H9 (cell line): ENCODE measurements around the gene LOC128125822.

ENCODE experiments used
- DNase-seq: peaks from one replicate; pipeline ENCODE4 v3.0.0-alpha.2; 2017
- H2AFZ ChIP-seq: one replicate; pipeline ENCODE4 v1.6.1; 2013; ENCODE audit warnings: mild to moderate bottlenecking, low read length, control low read depth, moderate library complexity
- H2AK5ac ChIP-seq: 2 replicates; pipeline ENCODE4 v1.6.1; 2013; ENCODE audit warnings: low read length, control low read depth, mixed read lengths; ENCODE audit not compliant: insufficient read length
- H2BK120ac ChIP-seq: one replicate; pipeline ENCODE4 v1.6.1; 2013; ENCODE audit warnings: low read depth, mild to moderate bottlenecking, low read length, control low read depth, inconsistent platforms; ENCODE audit not compliant: poor library complexity, severe bottlenecking
- H2BK12ac ChIP-seq: 2 replicates; pipeline ENCODE4 v1.6.1; 2013; ENCODE audit warnings: low read length, control low read depth, mixed read lengths, low read depth; ENCODE audit not compliant: insufficient read length
- H2BK15ac ChIP-seq: 2 replicates; pipeline ENCODE4 v1.6.1; 2013; ENCODE audit warnings: low read depth, low read length, control low read depth
- H2BK20ac ChIP-seq: one replicate; pipeline ENCODE4 v1.6.1; 2013; ENCODE audit warnings: low read depth, mild to moderate bottlenecking, low read length, control low read depth, inconsistent platforms; ENCODE audit not compliant: poor library complexity, severe bottlenecking
- H2BK5ac ChIP-seq: 2 replicates; pipeline ENCODE4 v1.6.1; 2013; ENCODE audit warnings: low read length, control low read depth, mixed read lengths; ENCODE audit not compliant: insufficient read length
- H3K14ac ChIP-seq: 2 replicates; pipeline ENCODE4 v1.6.1; 2013; ENCODE audit warnings: low read length, control low read depth; ENCODE audit not compliant: insufficient read depth
- H3K18ac ChIP-seq: 2 replicates; pipeline ENCODE4 v1.6.1; 2013; ENCODE audit warnings: low read depth, mild to moderate bottlenecking, mixed read lengths, low read length, control low read depth; ENCODE audit not compliant: insufficient read length
- H3K23ac ChIP-seq: 2 replicates; pipeline ENCODE4 v1.6.1; 2013; ENCODE audit warnings: low read length, control low read depth, mixed read lengths, low read depth; ENCODE audit not compliant: insufficient read length
- H3K23me2 ChIP-seq: 2 replicates; pipeline ENCODE4 v1.6.1; 2013; ENCODE audit warnings: low read depth, mild to moderate bottlenecking, mixed read lengths, low read length, control low read depth; ENCODE audit not compliant: insufficient read length, poor library complexity, severe bottlenecking
- H3K27ac ChIP-seq: 2 replicates; pipeline ENCODE4 v1.5.1; 2013; ENCODE audit warnings: low read length, control low read depth, mixed read lengths, low read depth; ENCODE audit not compliant: insufficient read length
- H3K27me3 ChIP-seq: 2 replicates; pipeline ENCODE4 v1.6.1; 2013; ENCODE audit warnings: low read length, control low read depth, inconsistent platforms; ENCODE audit not compliant: insufficient read depth
- H3K4ac ChIP-seq: 2 replicates; pipeline ENCODE4 v1.6.1; 2013; ENCODE audit warnings: low read depth, mild to moderate bottlenecking, control low read depth, inconsistent platforms, low read length, moderate library complexity
- H3K4me1 ChIP-seq: 2 replicates; pipeline ENCODE4 v1.6.1; 2013; ENCODE audit warnings: low read length, control low read depth, inconsistent platforms; ENCODE audit not compliant: insufficient read depth
- H3K4me2 ChIP-seq: 2 replicates; pipeline ENCODE4 v1.6.1; 2013; ENCODE audit warnings: low read length, control low read depth, mixed read lengths; ENCODE audit not compliant: insufficient read length, insufficient read depth
- H3K56ac ChIP-seq: 2 replicates; pipeline ENCODE4 v1.6.1; 2013; ENCODE audit warnings: low read depth, mild to moderate bottlenecking, mixed read lengths, low read length, control low read depth; ENCODE audit not compliant: insufficient read length
- H3K79me1 ChIP-seq: 2 replicates; pipeline ENCODE4 v1.6.1; 2013; ENCODE audit warnings: low read depth, mild to moderate bottlenecking, moderate library complexity, low read length, control low read depth, inconsistent platforms; ENCODE audit not compliant: insufficient read depth, poor library complexity, severe bottlenecking
- H3K79me2 ChIP-seq: 2 replicates; pipeline ENCODE4 v1.6.1; 2013; ENCODE audit warnings: low read length, control low read depth, inconsistent platforms; ENCODE audit not compliant: insufficient read depth
- H3K9ac ChIP-seq: 2 replicates; pipeline ENCODE4 v1.6.1; 2013; ENCODE audit warnings: low read length, control low read depth, mixed read lengths; ENCODE audit not compliant: insufficient read length; ENCODE audit errors: extremely low read depth
- H3K9me3 ChIP-seq: one replicate; pipeline ENCODE4 v1.6.1; 2013; ENCODE audit warnings: low read depth, low read length, inconsistent platforms; ENCODE audit not compliant: control insufficient read depth
- H3T11ph ChIP-seq: one replicate; pipeline ENCODE4 v1.6.1; 2013; ENCODE audit warnings: mild to moderate bottlenecking, low read length, control low read depth, inconsistent platforms
- H4K20me1 ChIP-seq: one replicate; pipeline ENCODE4 v1.6.1; 2013; ENCODE audit not compliant: control insufficient read depth, insufficient read length, insufficient read depth
- H4K5ac ChIP-seq: 2 replicates; pipeline ENCODE4 v1.6.1; 2013; ENCODE audit warnings: low read depth, mild to moderate bottlenecking, mixed read lengths, low read length, control low read depth; ENCODE audit not compliant: insufficient read length
- H4K8ac ChIP-seq: replicated peaks from 2 replicates; pipeline ENCODE4 v1.6.1; 2013; ENCODE audit warnings: low read length, control low read depth, mixed read lengths, low read depth; ENCODE audit not compliant: insufficient read length
- H4K91ac ChIP-seq: 2 replicates; pipeline ENCODE4 v1.6.1; 2013; ENCODE audit warnings: low read depth, mild to moderate bottlenecking, moderate library complexity, mixed read lengths, low read length, control low read depth; ENCODE audit not compliant: insufficient read length
- H3K27ac Mint-ChIP-seq, 3 experiments: 2 replicates in 2 of 3; 3 replicates in 1 of 3; pipeline ENCODE4 v1.8.0; 2020 to 2021; ENCODE audit warnings: mixed read lengths in 3 of 3, mild to moderate bottlenecking in 1 of 3, moderate library complexity in 1 of 3
- H3K27me3 Mint-ChIP-seq: 2 replicates; pipeline ENCODE4 v1.8.0; 2021; ENCODE audit warnings: low read depth, mild to moderate bottlenecking, moderate library complexity, mixed read lengths
- H3K36me3 Mint-ChIP-seq, 3 experiments: 2 replicates in 2 of 3; 3 replicates in 1 of 3; pipeline ENCODE4 v1.8.0; 2020 to 2021; ENCODE audit warnings: low read depth in 3 of 3, mixed read lengths in 3 of 3; ENCODE audit not compliant: insufficient read depth in 1 of 3
- H3K4me1 Mint-ChIP-seq, 2 experiments: 2 replicates each; pipeline ENCODE4 v1.8.0; 2020; ENCODE audit warnings: mixed read lengths in 2 of 2
- H3K4me3 Mint-ChIP-seq, 2 experiments: 2 replicates in 1 of 2; 3 replicates in 1 of 2; pipeline ENCODE4 v1.8.0; 2020 to 2021; ENCODE audit warnings: mild to moderate bottlenecking in 2 of 2, mixed read lengths in 2 of 2, moderate library complexity in 1 of 2
- H3K9me3 Mint-ChIP-seq, 2 experiments: 2 replicates in 1 of 2; 3 replicates in 1 of 2; pipeline ENCODE4 v1.8.0; 2020; ENCODE audit warnings: mild to moderate bottlenecking in 2 of 2, mixed read lengths in 2 of 2, moderate library complexity in 1 of 2
- CTCF ChIP-seq: fragments of 200-600 bp; sonication (generic); conservative IDR thresholded peaks from 3 replicates; pipeline ENCODE4 v1.8.0; 2021; ENCODE audit warnings: antibody characterized with exemption, mild to moderate bottlenecking

Gene LOC128125822

GRCh38 chr6:63537959-63538300, 34.4 kb upstream of the LOC128125822 start:
- Mint-ChIP-seq H3K27me3 (peaks cover 46% of the 10 kb centered on the region), H3K36me3 (no peaks in the 10 kb centered on the region), H3K4me1 (no peaks in the 10 kb centered on the region), H3K9me3 (no peaks in the 10 kb centered on the region), H3K4me3 (no peak overlapping the region), H3K27ac (no peak overlapping the region)
- H2BK5ac ChIP-seq: no peak overlapping the region
- no peaks in the 10 kb centered on the region for H3K9me3 ChIP-seq
- DNase-seq: no peak
- no peaks in the 10 kb centered on the region for H3K27me3 ChIP-seq
- no peak overlapping the region for H4K91ac ChIP-seq
- no peak overlapping the region for H3K4me2 ChIP-seq
- no peak overlapping the region for H3K56ac ChIP-seq
- H3K27ac ChIP-seq: no peak overlapping the region
- H2AK5ac ChIP-seq: no peak overlapping the region
- no peak overlapping the region for H2BK20ac ChIP-seq
- H3K9ac ChIP-seq: no peak overlapping the region
- no peaks in the 10 kb centered on the region for H3K4me1 ChIP-seq
- H3T11ph ChIP-seq: no peak overlapping the region
- no peak overlapping the region for H3K14ac ChIP-seq
- H3K18ac ChIP-seq: no peak overlapping the region
- no peak overlapping the region for H4K8ac ChIP-seq
- H4K5ac ChIP-seq: no peak overlapping the region
- TF ChIP-seq CTCF: no peak
- no peak overlapping the region for H2BK15ac ChIP-seq
- no peaks in the 10 kb centered on the region for H3K79me1 ChIP-seq
- no peak overlapping the region for H2BK12ac ChIP-seq
- no peak overlapping the region for H3K23ac ChIP-seq
- no peak overlapping the region for H2AFZ ChIP-seq
- no peaks in the 10 kb centered on the region for H4K20me1 ChIP-seq
- H3K4ac ChIP-seq: no peak overlapping the region
- no peaks in the 10 kb centered on the region for H3K79me2 ChIP-seq
- no peaks in the 10 kb centered on the region for H3K23me2 ChIP-seq
- H2BK120ac ChIP-seq: no peak overlapping the region
